ENCODE measurements around the gene LRRC7. TPM values are rescaled to one million over a fixed set of nuclear protein-coding genes. Genes with fewer than 3 reads are reported as not detected.

LRRC7 gene
- total RNA-seq, 1 donor from 2014 or later: not detected

- no peak for TF ChIP-seq CTCF (IDR thresholded peaks at IDR 0.05; ENCODE audit: insufficient read depth, low read length, severe bottlenecking)
Measured at GRCh38 chr1:69842326-69842725, 274.6 kb downstream of the LRRC7 start.

GRCh38 chr1:69845655-69846054, 277.9 kb downstream of the LRRC7 start:
- H3K27me3 ChIP-seq (ENCODE audit: control insufficient read depth, insufficient read depth, low read length): no peaks in the 10 kb centered on the region
- TF ChIP-seq CTCF (IDR thresholded peaks at IDR 0.05; ENCODE audit: insufficient read depth, low read length, severe bottlenecking): no peak
- no peak overlapping the region for H3K4me3 ChIP-seq (ENCODE audit: low read depth, low read length)
- DNase-seq (ENCODE audit: low read depth): no peak
- no peak for FAIRE-seq
- no peaks in the 10 kb centered on the region for H3K36me3 ChIP-seq (ENCODE audit: control insufficient read depth, insufficient read depth, low read length)

More at GRCh38 chr1:69842326-69842725, 274.6 kb downstream of the LRRC7 start:
- FAIRE-seq (no peak), DNase-seq (ENCODE audit: low read depth) (no peak)
- Histone ChIP-seq H3K36me3 (ENCODE audit: control insufficient read depth, insufficient read depth, low read length) (no peaks in the 10 kb centered on the region), H3K4me3 (ENCODE audit: low read depth, low read length) (no peak overlapping the region), H3K27me3 (ENCODE audit: control insufficient read depth, insufficient read depth, low read length) (no peaks in the 10 kb centered on the region)

- no peak for FAIRE-seq
- Histone ChIP-seq H3K4me3 (ENCODE audit: low read depth, low read length) (no peak overlapping the region), H3K36me3 (ENCODE audit: control insufficient read depth, insufficient read depth, low read length) (no peaks in the 10 kb centered on the region), H3K27me3 (ENCODE audit: control insufficient read depth, insufficient read depth, low read length) (no peaks in the 10 kb centered on the region)
- no peak for TF ChIP-seq CTCF (IDR thresholded peaks at IDR 0.05; ENCODE audit: insufficient read depth, low read length, severe bottlenecking)
- no peak for DNase-seq (ENCODE audit: low read depth)
Measured at GRCh38 chr1:69846267-69846666, 278.5 kb downstream of the LRRC7 start.

GRCh38 chr1:69847670-69848069, 279.9 kb downstream of the LRRC7 start:
- no peak for TF ChIP-seq CTCF (IDR thresholded peaks at IDR 0.05; ENCODE audit: insufficient read depth, low read length, severe bottlenecking)
- DNase-seq (ENCODE audit: low read depth) (no peak), FAIRE-seq (no peak)
- Histone ChIP-seq H3K36me3 (ENCODE audit: control insufficient read depth, insufficient read depth, low read length) (no peaks in the 10 kb centered on the region), H3K4me3 (ENCODE audit: low read depth, low read length) (no peak overlapping the region), H3K27me3 (ENCODE audit: control insufficient read depth, insufficient read depth, low read length) (no peaks in the 10 kb centered on the region)

- FAIRE-seq (no peak), DNase-seq (ENCODE audit: low read depth) (no peak)
- TF ChIP-seq CTCF (IDR thresholded peaks at IDR 0.05; ENCODE audit: insufficient read depth, low read length, severe bottlenecking): no peak
- H3K36me3 ChIP-seq (ENCODE audit: control insufficient read depth, insufficient read depth, low read length): no peaks in the 10 kb centered on the region
- H3K27me3 ChIP-seq (ENCODE audit: control insufficient read depth, insufficient read depth, low read length): no peaks in the 10 kb centered on the region
- H3K4me3 ChIP-seq (ENCODE audit: low read depth, low read length): no peak overlapping the region
Measured at GRCh38 chr1:69852151-69852550, 284.4 kb downstream of the LRRC7 start.

- H3K4me3 ChIP-seq (ENCODE audit: low read depth, low read length): no peak overlapping the region
- no peak for FAIRE-seq
- H3K27me3 ChIP-seq (ENCODE audit: control insufficient read depth, insufficient read depth, low read length): no peaks in the 10 kb centered on the region
- DNase-seq (ENCODE audit: low read depth): no peak
- TF ChIP-seq CTCF (IDR thresholded peaks at IDR 0.05; ENCODE audit: insufficient read depth, low read length, severe bottlenecking): no peak
- no peaks in the 10 kb centered on the region for H3K36me3 ChIP-seq (ENCODE audit: control insufficient read depth, insufficient read depth, low read length)
Measured at GRCh38 chr1:69852706-69853105, 285.0 kb downstream of the LRRC7 start.
